Measurements from ENCODE around the gene C2orf92.

C2orf92 gene

DNA sequence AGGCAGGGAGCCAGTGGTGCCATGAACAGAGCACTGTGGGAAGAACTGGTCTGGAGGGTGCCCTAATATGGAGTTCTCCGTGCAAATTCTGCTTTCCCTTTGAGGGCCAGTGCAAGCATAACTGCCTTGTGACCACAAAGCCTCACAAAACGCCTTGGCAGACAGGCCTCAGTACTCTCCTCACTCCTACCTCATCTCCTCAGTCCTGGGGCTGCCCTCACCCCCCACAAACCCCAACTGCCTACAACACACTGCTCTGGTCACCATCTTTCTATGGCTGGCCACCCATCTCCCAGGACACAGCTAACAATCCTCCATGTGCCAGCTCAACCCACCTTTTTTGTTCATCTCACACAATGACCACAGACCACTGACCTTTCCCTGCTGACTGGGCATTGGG, 14.7 kb upstream of the C2orf92 start:
- TF ChIP-seq POLR2AphosphoS5 (IDR thresholded peaks at IDR 0.05; ENCODE audit: low read depth, low read length) = no peak

DNA sequence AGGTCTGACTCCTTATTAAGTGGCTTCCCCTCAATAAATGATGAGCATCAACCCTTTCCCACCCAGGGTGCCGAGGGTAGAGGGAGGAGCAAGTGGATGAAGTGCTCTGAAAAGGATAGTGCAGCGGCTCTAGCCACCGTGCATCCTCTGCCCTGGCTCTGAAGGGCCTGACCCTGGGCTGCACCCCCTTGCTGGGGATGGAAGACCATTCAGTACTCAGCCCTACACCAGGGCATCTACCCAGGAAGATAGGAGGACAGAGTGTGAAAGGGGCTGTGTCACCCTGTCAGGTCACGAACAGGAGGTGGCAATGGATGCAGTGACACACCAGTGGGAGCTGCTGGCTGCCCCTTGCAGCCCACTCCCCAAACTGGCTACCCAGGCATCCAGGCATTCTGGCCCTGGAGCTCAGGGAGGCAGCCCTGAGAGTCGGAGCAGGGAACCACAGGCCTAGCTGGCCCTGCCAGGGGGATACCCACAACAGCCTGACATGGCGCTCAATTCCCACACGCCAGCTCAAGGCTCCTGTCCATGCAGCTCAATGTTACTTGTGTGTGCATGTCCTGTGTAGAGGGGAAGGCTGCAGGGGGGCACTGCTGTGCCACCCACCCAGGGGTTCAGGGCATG, 13.3 kb upstream of the C2orf92 start:
- TF ChIP-seq SIN3A (IDR thresholded peaks at IDR 0.05; ENCODE audit: borderline replicate concordance, insufficient read depth, low read length) = no peak
- TF ChIP-seq, protein P1, sequence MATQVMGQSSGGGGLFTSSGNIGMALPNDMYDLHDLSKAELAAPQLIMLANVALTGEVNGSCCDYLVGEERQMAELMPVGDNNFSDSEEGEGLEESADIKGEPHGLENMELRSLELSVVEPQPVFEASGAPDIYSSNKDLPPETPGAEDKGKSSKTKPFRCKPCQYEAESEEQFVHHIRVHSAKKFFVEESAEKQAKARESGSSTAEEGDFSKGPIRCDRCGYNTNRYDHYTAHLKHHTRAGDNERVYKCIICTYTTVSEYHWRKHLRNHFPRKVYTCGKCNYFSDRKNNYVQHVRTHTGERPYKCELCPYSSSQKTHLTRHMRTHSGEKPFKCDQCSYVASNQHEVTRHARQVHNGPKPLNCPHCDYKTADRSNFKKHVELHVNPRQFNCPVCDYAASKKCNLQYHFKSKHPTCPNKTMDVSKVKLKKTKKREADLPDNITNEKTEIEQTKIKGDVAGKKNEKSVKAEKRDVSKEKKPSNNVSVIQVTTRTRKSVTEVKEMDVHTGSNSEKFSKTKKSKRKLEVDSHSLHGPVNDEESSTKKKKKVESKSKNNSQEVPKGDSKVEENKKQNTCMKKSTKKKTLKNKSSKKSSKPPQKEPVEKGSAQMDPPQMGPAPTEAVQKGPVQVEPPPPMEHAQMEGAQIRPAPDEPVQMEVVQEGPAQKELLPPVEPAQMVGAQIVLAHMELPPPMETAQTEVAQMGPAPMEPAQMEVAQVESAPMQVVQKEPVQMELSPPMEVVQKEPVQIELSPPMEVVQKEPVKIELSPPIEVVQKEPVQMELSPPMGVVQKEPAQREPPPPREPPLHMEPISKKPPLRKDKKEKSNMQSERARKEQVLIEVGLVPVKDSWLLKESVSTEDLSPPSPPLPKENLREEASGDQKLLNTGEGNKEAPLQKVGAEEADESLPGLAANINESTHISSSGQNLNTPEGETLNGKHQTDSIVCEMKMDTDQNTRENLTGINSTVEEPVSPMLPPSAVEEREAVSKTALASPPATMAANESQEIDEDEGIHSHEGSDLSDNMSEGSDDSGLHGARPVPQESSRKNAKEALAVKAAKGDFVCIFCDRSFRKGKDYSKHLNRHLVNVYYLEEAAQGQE (IDR thresholded peaks at IDR 0.05; ENCODE audit: insufficient read depth in 1 of 2, low read depth in 2 of 2, low read length in 2 of 2) = no peak
- TF ChIP-seq FOXP2 (optimal IDR thresholded peaks at IDR 0.05; ENCODE audit: borderline replicate concordance, extremely low read depth, extremely low read length, insufficient read depth) = no peak
- TF ChIP-seq POLR2AphosphoS5 (IDR thresholded peaks at IDR 0.05; ENCODE audit: low read depth, low read length) = no peak
- TF ChIP-seq TAF1 (IDR thresholded peaks at IDR 0.05; ENCODE audit: borderline replicate concordance, insufficient read depth, low read length) = no peak

DNA sequence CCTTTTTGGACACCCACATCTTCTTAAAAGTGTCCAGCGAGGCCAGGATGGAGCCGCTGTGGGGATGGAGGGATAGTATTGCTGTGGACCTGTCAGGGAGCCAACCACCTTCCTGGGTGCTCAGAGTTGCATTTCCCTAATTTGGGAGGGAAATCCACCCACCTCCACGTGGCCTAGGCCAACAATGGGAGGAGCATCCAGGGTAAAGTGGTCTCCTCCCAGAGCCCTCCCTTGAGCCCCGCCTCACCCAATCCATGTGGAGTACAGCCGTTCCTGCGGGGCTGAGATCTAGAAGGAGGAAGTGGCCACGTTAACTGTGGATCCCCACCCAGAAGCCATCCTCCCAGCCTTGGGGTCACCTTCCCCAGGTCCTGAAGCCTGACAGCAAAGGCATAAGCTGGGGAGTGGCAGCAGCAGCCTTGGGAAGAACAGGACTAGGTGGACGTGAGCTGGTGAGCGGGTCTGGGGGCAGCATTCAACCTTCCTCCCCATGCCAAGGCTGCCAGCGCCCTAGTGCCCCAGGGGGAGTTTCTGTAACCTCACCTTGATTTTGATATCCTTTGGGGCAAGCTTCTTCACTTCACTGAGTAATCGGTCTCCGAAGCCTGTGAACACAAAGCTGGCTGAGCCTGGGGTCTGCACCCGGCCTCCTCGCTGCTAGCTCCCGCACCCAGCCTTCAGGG, 12.5 kb upstream of the C2orf92 start:
- TF ChIP-seq TAF1 (IDR thresholded peaks at IDR 0.05; ENCODE audit: borderline replicate concordance, insufficient read depth, low read length) = no peak
- no peak for TF ChIP-seq FOXP2 (optimal IDR thresholded peaks at IDR 0.05; ENCODE audit: borderline replicate concordance, extremely low read depth, extremely low read length, insufficient read depth)
- TF ChIP-seq, protein P1 (IDR thresholded peaks at IDR 0.05; ENCODE audit: insufficient read depth in 1 of 2, low read depth in 2 of 2, low read length in 2 of 2) = no peak
- TF ChIP-seq POLR2AphosphoS5 (IDR thresholded peaks at IDR 0.05; ENCODE audit: low read depth, low read length) = no peak
- no peak for TF ChIP-seq SIN3A (IDR thresholded peaks at IDR 0.05; ENCODE audit: borderline replicate concordance, insufficient read depth, low read length)

DNA sequence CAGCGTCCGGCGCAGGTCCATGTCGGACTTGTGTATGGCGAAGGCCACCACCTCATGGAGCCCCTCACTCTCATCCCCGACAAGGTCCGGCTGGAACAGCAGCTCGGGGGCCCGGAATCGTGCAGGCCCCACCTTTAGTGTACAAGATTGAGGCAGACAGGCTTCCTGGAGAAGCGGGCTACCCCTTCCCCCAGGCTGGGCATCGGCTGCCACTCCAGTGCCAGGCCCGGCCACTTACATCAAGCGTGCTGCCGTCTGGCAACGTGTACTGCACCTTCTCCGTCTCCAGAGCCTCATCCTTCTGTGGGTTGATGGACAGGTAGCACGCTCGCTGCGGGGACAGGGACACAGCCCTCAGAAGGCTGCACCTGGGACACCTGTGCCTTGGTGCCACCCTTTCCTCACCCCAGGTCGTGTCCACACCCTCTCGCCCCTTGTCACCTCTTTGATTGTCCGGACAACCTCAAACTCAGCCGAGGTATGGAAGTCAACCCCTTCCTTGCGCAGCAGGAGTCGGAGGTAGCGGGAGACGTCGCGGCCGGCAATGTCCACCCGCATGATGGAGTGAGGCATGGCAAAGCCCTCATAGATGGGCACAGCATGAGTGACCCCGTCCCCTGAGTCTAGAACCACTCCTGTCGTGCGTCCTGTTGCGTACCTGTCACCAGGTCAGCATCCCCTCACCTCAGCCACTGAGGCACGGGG, 11.4 kb upstream of the C2orf92 start:
- TF ChIP-seq FOXP2 (optimal IDR thresholded peaks at IDR 0.05; ENCODE audit: borderline replicate concordance, extremely low read depth, extremely low read length, insufficient read depth) (no peak), POLR2AphosphoS5 (IDR thresholded peaks at IDR 0.05; ENCODE audit: low read depth, low read length) (no peak), SIN3A (IDR thresholded peaks at IDR 0.05; ENCODE audit: borderline replicate concordance, insufficient read depth, low read length) (no peak), TAF1 (IDR thresholded peaks at IDR 0.05; ENCODE audit: borderline replicate concordance, insufficient read depth, low read length) (no peak)
- TF ChIP-seq, protein P1 (IDR thresholded peaks at IDR 0.05; ENCODE audit: insufficient read depth in 1 of 2, low read depth in 2 of 2, low read length in 2 of 2) = no peak

DNA sequence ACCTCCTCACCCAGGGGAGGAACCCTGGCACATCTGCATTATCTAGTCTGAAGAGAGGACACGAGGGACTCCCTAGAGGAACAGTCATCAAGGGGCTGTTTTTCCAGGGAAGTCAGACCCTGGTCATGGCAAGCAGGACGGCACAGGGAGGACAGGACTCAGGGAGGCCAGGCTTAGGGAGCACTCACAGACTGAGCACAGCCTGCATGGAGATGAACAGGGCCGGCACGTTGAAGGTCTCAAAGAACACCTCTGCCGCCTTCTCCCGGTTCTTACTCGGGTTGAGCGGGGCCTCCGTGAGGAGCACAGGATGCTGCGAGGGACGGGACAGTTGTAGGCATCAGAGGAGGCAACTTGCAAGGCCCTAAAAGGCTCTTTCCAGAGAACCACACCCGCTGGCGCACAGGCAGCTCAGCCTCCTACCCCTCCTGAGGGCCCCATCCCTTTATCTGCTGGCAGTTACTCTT, 10.8 kb upstream of the C2orf92 start:
- no peak for TF ChIP-seq POLR2AphosphoS5 (IDR thresholded peaks at IDR 0.05; ENCODE audit: low read depth, low read length)
- no peak for TF ChIP-seq FOXP2 (optimal IDR thresholded peaks at IDR 0.05; ENCODE audit: borderline replicate concordance, extremely low read depth, extremely low read length, insufficient read depth)
- TF ChIP-seq, protein P1 (IDR thresholded peaks at IDR 0.05; ENCODE audit: insufficient read depth in 1 of 2, low read depth in 2 of 2, low read length in 2 of 2) = no peak
- no peak for TF ChIP-seq SIN3A (IDR thresholded peaks at IDR 0.05; ENCODE audit: borderline replicate concordance, insufficient read depth, low read length)
- TF ChIP-seq TAF1 (IDR thresholded peaks at IDR 0.05; ENCODE audit: borderline replicate concordance, insufficient read depth, low read length) = no peak

All from PFSK-1 (cell line).